HepG2 (cell line): ENCODE data around the gene WNT3. TPM values are rescaled to one million over a fixed set of nuclear protein-coding genes. Genes with fewer than 3 reads are reported as not detected.

Experiments
- ATAD3A ChIP-seq: sonication (generic); formaldehyde crosslinking; IDR thresholded peaks from 2 replicates; pipeline ENCODE4 v1.4.0; 2020; ENCODE audit warnings: missing genetic modification reagents
- CENPBD1 ChIP-seq: sonication (generic); formaldehyde crosslinking; IDR thresholded peaks from 2 replicates; pipeline ENCODE4 v1.8.0; 2022; ENCODE audit warnings: missing genetic modification reagents, low read depth, mild to moderate bottlenecking, borderline replicate concordance
- CREM ChIP-seq, 2 experiments: sonication (generic) in 1 of 2; formaldehyde crosslinking in 1 of 2; IDR thresholded peaks; 2 replicates each; pipeline versions ENCODE4 v1.4.0 to v1.6.1; 2016 to 2020; ENCODE audit warnings: antibody characterized with exemption in 1 of 2, mild to moderate bottlenecking in 1 of 2, missing genetic modification reagents in 1 of 2
- ELF1 ChIP-seq: sonication (generic); formaldehyde crosslinking; IDR thresholded peaks from 2 replicates; pipeline ENCODE4 v1.4.0; 2020; ENCODE audit warnings: missing genetic modification reagents
- GLI4 ChIP-seq: sonication (generic); formaldehyde crosslinking; IDR thresholded peaks from 2 replicates; pipeline ENCODE4 v1.5.1; 2020; ENCODE audit warnings: missing genetic modification reagents, mild to moderate bottlenecking, moderate library complexity, borderline replicate concordance
- HNRNPH1 ChIP-seq: fragments of 200-400 bp; formaldehyde crosslinking; optimal IDR thresholded peaks from 2 replicates; pipeline ENCODE3; 2017; ENCODE audit warnings: mild to moderate bottlenecking, low read depth, low read length
- MLX ChIP-seq: IDR thresholded peaks from 2 replicates; pipeline ENCODE4 v1.6.1; 2016
- SAP130 ChIP-seq: IDR thresholded peaks from 2 replicates; pipeline ENCODE4 v1.6.1; 2016; ENCODE audit warnings: low read depth
- ZMYM2 ChIP-seq: sonication (generic); formaldehyde crosslinking; IDR thresholded peaks from 2 replicates; pipeline ENCODE4 v1.8.0; 2022; ENCODE audit warnings: mild to moderate bottlenecking, missing genetic modification reagents
- ZNF160 ChIP-seq: sonication (generic); formaldehyde crosslinking; IDR thresholded peaks from 2 replicates; pipeline ENCODE4 v1.8.0; 2022; ENCODE audit warnings: mild to moderate bottlenecking, inconsistent platforms, missing genetic modification reagents
- ZNF235 ChIP-seq: sonication (generic); formaldehyde crosslinking; IDR thresholded peaks from 2 replicates; pipeline ENCODE4 v1.8.1; 2023; ENCODE audit warnings: mild to moderate bottlenecking, missing genetic modification reagents, borderline replicate concordance
- ZNF350 ChIP-seq: sonication (generic); formaldehyde crosslinking; IDR thresholded peaks from 2 replicates; pipeline ENCODE4 v1.4.0; 2020; ENCODE audit warnings: mild to moderate bottlenecking, low read depth, missing genetic modification reagents, borderline replicate concordance
- ZNF777 ChIP-seq: sonication (generic); formaldehyde crosslinking; IDR thresholded peaks from 2 replicates; pipeline ENCODE4 v1.4.0; 2020; ENCODE audit warnings: missing genetic modification reagents
- polyA plus RNA-seq, 8 experiments: library from polyadenylated mRNA; depleted of rRNA in 3 of 8; stranded (reverse) in 7 of 8; unstranded in 1 of 8; fragments of >200 nt; fragmentation: Illumina TruSeq in 4 of 8; extraction: Trizol in 4 of 8; gene quantifications; 2 replicates each; pipeline versions ENCODE4 v1.2.1 to v1.2.3, GENCODE V29; 2011 to 2016; ENCODE audit warnings: low read depth in 4 of 8, missing spikeins in 1 of 8, mixed read lengths in 1 of 8; ENCODE audit not compliant: insufficient read depth in 1 of 8
- total RNA-seq, 5 experiments: library from RNA; depleted of rRNA; stranded (reverse); fragments of >200 nt; fragmentation: Illumina TruSeq; extraction: Trizol; gene quantifications; 2 replicates each; pipeline ENCODE4 v1.2.3, GENCODE V29; 2016; ENCODE audit warnings: low read depth in 1 of 5
- TF ChIP-seq, protein P1 (sequence below): sonication (generic); formaldehyde crosslinking; IDR thresholded peaks from one replicate; pipeline ENCODE4 v1.5.1; 2020; ENCODE audit warnings: mild to moderate bottlenecking, missing genetic modification reagents; ENCODE audit errors: not compliant biosample characterization
- TF ChIP-seq, protein P2 (sequence below): sonication (generic); formaldehyde crosslinking; IDR thresholded peaks from 2 replicates; pipeline ENCODE4 v1.8.0; 2022; ENCODE audit warnings: low read depth, missing genetic modification reagents
- TF ChIP-seq, protein P3 (sequence below): sonication (generic); formaldehyde crosslinking; IDR thresholded peaks from 2 replicates; pipeline ENCODE4 v1.4.0; 2020; ENCODE audit warnings: low read depth, mild to moderate bottlenecking, missing genetic modification reagents
- TF ChIP-seq, protein P4 (sequence below): sonication (generic); formaldehyde crosslinking; IDR thresholded peaks from 2 replicates; pipeline ENCODE4 v1.4.0; 2020; ENCODE audit warnings: missing genetic modification reagents

Gene WNT3
- total and polyA plus RNA-seq, 2 of the 13 experiments (the other 11 are each of a cell fraction or from before 2014, with no cell fraction given), result 8.5 to 10.3 TPM

DNA sequence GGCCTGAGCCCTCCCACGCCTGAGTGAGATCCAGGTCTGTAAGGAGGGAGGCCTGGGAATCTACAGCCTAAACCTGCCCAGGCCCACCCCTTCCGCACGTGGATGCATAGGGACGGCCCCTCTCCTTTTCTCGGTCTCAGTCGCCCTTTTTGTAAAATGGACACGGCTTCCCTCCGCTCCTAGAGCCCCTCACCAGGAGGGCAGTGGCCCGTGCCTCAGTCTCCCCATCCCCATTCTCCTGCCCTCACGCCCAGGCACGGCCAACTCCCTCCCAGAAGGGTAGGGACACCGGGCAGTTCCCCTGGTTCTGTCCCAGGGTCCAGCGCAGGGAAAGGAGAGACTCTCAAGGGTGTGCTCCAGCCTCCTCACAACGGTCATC is 48.1 kb downstream of the WNT3 start (continued):
- TF ChIP-seq, protein P1, sequence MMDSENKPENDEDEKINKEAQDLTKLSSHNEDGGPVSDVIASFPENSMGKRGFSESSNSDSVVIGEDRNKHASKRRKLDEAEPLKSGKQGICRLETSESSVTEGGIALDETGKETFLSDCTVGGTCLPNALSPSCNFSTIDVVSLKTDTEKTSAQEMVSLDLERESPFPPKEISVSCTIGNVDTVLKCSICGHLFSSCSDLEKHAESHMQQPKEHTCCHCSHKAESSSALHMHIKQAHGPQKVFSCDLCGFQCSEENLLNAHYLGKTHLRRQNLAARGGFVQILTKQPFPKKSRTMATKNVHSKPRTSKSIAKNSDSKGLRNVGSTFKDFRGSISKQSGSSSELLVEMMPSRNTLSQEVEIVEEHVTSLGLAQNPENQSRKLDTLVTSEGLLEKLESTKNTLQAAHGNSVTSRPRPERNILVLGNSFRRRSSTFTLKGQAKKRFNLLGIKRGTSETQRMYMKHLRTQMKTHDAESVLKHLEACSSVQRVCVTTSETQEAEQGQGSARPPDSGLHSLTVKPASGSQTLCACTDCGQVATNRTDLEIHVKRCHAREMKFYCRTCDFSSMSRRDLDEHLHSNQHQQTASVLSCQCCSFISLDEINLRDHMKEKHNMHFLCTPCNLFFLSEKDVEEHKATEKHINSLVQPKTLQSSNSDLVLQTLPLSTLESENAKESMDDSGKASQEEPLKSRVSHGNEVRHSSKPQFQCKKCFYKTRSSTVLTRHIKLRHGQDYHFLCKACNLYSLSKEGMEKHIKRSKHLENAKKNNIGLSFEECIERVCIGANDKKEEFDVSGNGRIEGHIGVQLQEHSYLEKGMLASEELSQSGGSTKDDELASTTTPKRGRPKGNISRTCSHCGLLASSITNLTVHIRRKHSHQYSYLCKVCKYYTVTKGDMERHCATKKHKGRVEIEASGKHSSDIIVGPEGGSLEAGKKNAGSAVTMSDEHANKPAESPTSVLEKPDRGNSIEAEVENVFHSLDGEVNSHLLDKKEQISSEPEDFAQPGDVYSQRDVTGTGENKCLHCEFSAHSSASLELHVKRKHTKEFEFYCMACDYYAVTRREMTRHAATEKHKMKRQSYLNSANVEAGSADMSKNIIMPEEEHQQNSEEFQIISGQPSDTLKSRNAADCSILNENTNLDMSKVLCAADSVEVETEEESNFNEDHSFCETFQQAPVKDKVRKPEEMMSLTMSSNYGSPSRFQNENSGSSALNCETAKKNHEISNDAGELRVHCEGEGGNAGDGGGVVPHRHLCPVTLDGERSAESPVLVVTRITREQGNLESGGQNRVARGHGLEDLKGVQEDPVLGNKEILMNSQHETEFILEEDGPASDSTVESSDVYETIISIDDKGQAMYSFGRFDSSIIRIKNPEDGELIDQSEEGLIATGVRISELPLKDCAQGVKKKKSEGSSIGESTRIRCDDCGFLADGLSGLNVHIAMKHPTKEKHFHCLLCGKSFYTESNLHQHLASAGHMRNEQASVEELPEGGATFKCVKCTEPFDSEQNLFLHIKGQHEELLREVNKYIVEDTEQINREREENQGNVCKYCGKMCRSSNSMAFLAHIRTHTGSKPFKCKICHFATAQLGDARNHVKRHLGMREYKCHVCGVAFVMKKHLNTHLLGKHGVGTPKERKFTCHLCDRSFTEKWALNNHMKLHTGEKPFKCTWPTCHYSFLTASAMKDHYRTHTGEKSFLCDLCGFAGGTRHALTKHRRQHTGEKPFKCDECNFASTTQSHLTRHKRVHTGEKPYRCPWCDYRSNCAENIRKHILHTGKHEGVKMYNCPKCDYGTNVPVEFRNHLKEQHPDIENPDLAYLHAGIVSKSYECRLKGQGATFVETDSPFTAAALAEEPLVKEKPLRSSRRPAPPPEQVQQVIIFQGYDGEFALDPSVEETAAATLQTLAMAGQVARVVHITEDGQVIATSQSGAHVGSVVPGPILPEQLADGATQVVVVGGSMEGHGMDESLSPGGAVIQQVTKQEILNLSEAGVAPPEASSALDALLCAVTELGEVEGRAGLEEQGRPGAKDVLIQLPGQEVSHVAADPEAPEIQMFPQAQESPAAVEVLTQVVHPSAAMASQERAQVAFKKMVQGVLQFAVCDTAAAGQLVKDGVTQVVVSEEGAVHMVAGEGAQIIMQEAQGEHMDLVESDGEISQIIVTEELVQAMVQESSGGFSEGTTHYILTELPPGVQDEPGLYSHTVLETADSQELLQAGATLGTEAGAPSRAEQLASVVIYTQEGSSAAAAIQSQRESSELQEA, result no peak
- TF ChIP-seq, protein P2, sequence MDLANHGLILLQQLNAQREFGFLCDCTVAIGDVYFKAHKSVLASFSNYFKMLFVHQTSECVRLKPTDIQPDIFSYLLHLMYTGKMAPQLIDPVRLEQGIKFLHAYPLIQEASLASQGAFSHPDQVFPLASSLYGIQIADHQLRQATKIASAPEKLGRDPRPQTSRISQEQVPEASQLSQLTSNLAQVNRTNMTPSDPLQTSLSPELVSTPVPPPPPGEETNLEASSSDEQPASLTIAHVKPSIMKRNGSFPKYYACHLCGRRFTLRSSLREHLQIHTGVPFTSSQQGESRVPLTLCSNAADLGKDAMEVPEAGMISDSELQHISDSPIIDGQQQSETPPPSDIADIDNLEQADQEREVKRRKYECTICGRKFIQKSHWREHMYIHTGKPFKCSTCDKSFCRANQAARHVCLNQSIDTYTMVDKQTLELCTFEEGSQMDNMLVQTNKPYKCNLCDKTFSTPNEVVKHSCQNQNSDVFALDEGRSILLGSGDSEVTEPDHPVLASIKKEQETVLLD (CRISPR knock-in tag), result no peak
- TF ChIP-seq HNRNPH1 (no peak), CREM (IDR thresholded peaks at IDR 0.05) (no peak), CREM (CRISPR knock-in tag; IDR thresholded peaks at IDR 0.05) (no peak), ZMYM2 (no peak), MLX (no peak), ELF1 (CRISPR knock-in tag) (no peak), ATAD3A (CRISPR knock-in tag) (no peak), ZNF235 (CRISPR knock-in tag) (no peak), GLI4 (peak; percentile 87; the same call in 1 of the 2 replicates), ZNF350 (CRISPR knock-in tag) (peak; percentile 13; the same call in 1 of the 2 replicates), ZNF160 (no peak), SAP130 (no peak; the same call in 1 of the 2 replicates), ZNF777 (CRISPR knock-in tag) (no peak), CENPBD1 (CRISPR knock-in tag) (no peak)
- TF ChIP-seq, protein P3, sequence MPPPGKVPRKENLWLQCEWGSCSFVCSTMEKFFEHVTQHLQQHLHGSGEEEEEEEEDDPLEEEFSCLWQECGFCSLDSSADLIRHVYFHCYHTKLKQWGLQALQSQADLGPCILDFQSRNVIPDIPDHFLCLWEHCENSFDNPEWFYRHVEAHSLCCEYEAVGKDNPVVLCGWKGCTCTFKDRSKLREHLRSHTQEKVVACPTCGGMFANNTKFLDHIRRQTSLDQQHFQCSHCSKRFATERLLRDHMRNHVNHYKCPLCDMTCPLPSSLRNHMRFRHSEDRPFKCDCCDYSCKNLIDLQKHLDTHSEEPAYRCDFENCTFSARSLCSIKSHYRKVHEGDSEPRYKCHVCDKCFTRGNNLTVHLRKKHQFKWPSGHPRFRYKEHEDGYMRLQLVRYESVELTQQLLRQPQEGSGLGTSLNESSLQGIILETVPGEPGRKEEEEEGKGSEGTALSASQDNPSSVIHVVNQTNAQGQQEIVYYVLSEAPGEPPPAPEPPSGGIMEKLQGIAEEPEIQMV (CRISPR knock-in tag), result peak; percentile 77; the same call in 1 of the 2 replicates
- TF ChIP-seq, protein P4, sequence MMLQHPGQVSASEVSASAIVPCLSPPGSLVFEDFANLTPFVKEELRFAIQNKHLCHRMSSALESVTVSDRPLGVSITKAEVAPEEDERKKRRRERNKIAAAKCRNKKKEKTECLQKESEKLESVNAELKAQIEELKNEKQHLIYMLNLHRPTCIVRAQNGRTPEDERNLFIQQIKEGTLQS (CRISPR knock-in tag), result no peak
